ENCODE measurements around the gene ARHGAP15.

GRCh38 chr2:143150287-143150686, 21.1 kb downstream of the ARHGAP15 start:
- TF ChIP-seq CTCF (IDR thresholded peaks at IDR 0.05) (no peak), ZFX (IDR thresholded peaks at IDR 0.05; ENCODE audit: borderline replicate concordance) (no peak)

Measured in 22Rv1 (cell line).